HEK293T (cell line): ENCODE data around the gene VSIG10.

ENCODE experiments used
- BHLHE40 ChIP-seq: fragments of 450-650 bp; IDR thresholded peaks from 2 replicates; pipeline ENCODE4 v1.6.1; 2016; ENCODE audit warnings: mild to moderate bottlenecking, moderate library complexity, borderline replicate concordance
- FOXA1 ChIP-seq: fragments of 450-650 bp; IDR thresholded peaks from 2 replicates; pipeline ENCODE4 v1.6.1; 2016; ENCODE audit warnings: mild to moderate bottlenecking
- FOXK2 ChIP-seq: fragments of 450-650 bp; IDR thresholded peaks from 2 replicates; pipeline ENCODE4 v1.6.1; 2016; ENCODE audit warnings: mild to moderate bottlenecking
- HDGF ChIP-seq: fragments of 450-650 bp; IDR thresholded peaks from 2 replicates; pipeline ENCODE4 v1.6.1; 2017; ENCODE audit warnings: antibody characterized with exemption, borderline replicate concordance
- L3MBTL2 ChIP-seq: fragments of 450-650 bp; conservative IDR thresholded peaks from 2 replicates; pipeline ENCODE4 v1.6.1; 2016; ENCODE audit warnings: mild to moderate bottlenecking
- NFRKB ChIP-seq: fragments of 450-650 bp; IDR thresholded peaks from 2 replicates; pipeline ENCODE4 v1.6.1; 2016; ENCODE audit warnings: mild to moderate bottlenecking, moderate library complexity
- SP1 ChIP-seq: fragments of 450-650 bp; IDR thresholded peaks from 2 replicates; pipeline ENCODE4 v1.6.1; 2017
- ZNF384 ChIP-seq: fragments of 450-650 bp; IDR thresholded peaks from 2 replicates; pipeline ENCODE4 v1.6.1; 2016

GRCh38 chr12:118044577-118044976 is 59.2 kb downstream of the VSIG10 start:
- TF ChIP-seq BHLHE40 = no peak
- TF ChIP-seq ZNF384 = no peak
- no peak for TF ChIP-seq NFRKB
- no peak for TF ChIP-seq SP1
- TF ChIP-seq FOXA1 = no peak
- TF ChIP-seq FOXK2 = no peak
- no peak for TF ChIP-seq HDGF
- TF ChIP-seq L3MBTL2 = no peak
